ENCODE results near the gene THPO.

DNA sequence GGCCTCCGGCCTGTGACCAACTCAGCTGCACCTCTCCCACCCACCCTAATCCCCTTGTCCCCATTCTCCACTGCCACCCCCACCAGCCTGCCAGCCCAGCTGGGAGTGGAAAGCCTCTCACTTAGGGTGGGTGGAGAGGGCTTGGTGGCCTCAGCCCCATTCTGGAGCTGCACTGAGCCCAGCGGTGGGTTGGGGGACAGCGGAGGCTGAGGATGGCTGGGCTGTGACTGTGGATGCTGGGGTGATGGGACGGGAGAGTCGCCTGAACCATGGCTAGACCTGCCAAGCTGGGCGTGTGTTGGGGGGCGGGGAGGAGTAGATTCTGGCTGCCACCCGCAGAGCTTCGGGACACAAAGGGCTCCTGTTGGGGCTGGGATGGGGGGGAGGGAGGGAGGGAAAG, 18.4 kb downstream of the THPO start:
- TF ChIP-seq POLR2A (IDR thresholded peaks at IDR 0.05) (no peak), EP300 (IDR thresholded peaks at IDR 0.05) (no peak), POLR2AphosphoS5 (IDR thresholded peaks at IDR 0.05) (no peak)
- TF ChIP-seq, protein P1, sequence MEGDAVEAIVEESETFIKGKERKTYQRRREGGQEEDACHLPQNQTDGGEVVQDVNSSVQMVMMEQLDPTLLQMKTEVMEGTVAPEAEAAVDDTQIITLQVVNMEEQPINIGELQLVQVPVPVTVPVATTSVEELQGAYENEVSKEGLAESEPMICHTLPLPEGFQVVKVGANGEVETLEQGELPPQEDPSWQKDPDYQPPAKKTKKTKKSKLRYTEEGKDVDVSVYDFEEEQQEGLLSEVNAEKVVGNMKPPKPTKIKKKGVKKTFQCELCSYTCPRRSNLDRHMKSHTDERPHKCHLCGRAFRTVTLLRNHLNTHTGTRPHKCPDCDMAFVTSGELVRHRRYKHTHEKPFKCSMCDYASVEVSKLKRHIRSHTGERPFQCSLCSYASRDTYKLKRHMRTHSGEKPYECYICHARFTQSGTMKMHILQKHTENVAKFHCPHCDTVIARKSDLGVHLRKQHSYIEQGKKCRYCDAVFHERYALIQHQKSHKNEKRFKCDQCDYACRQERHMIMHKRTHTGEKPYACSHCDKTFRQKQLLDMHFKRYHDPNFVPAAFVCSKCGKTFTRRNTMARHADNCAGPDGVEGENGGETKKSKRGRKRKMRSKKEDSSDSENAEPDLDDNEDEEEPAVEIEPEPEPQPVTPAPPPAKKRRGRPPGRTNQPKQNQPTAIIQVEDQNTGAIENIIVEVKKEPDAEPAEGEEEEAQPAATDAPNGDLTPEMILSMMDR (IDR thresholded peaks at IDR 0.05): no peak
